ENCODE measurements around the gene TMEFF2.

The TMEFF2 gene

DNA sequence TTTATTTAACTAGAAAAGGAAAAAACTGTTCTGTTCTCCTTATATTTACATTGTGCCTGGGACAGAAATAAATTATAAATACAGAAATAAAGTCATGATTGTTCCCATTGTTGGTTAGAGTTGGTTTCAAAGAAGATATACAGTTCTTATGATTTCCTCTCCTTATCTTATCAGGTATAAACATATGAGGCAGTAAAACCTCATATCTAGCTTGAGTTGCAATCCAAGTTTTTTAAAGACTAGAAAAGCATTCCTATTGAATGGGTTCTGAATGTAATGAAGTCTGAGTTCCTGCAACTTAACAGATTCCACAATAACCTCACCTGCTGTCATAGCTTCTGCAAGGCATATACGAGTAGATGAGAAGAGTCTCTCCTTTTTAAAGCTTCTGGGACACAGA is 233.2 kb downstream of the TMEFF2 start:
- DNase-seq (ENCODE audit: low spot score), result no peak

DNA sequence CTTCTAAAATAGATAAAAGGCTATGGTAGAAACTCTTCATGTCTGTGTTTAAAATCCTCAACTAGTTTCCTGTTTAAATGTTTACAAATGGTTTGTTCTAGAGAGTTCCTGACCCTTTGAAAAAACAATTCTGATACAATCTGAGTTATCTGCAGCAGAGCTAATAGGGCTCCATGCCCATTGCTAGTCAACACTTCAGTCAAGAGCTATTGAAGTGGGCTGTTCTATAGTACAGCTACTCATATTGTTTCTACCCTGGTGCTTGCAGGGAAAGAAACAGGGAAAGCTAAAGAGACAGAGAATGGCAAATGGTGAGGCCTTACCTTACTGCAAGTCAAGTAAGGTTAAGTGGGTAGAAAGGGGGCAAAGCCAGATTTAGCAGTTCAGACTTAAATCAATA is 235.5 kb downstream of the TMEFF2 start:
- no peak for DNase-seq (ENCODE audit: low spot score)

DNA sequence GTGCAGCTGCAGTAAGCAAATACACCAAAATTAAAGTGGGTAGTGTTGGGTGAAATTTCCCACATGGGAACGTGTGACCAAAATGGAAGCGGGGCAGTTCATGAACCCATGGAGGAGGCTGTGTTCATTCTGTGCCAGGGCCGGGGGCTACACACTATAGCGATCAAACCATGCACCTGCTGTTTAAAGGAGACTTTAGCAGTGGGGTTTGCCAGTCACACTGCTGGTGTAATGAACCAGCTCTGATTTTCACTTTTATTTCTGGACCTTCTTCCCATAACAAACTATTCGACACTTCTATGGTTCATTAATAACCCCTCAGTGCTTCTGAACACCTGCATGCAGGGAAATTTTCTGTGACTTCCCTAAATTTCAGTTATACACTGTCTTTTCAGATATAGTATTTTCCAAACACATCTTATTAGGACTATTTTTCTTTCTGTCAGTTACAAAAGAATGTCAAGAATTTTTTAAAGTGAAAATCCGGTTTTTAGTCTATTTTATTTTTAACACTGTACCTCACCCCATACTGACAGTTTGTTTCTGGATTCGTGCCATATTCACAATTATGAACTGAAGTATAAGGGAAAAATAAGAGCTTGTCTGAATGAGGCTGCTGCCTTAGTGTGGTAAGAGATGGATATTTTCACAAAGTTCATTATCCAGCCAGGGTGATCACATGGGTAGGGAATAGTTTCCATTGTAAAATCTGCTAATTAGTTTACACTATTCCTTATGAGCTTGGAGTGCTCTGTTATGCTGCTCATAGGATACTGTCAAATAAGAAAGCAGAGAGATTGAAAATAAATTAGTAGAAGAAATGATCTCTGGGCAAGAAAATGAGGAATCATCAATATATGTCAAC is 236.5 kb downstream of the TMEFF2 start:
- no peak for DNase-seq (ENCODE audit: low spot score)

DNA sequence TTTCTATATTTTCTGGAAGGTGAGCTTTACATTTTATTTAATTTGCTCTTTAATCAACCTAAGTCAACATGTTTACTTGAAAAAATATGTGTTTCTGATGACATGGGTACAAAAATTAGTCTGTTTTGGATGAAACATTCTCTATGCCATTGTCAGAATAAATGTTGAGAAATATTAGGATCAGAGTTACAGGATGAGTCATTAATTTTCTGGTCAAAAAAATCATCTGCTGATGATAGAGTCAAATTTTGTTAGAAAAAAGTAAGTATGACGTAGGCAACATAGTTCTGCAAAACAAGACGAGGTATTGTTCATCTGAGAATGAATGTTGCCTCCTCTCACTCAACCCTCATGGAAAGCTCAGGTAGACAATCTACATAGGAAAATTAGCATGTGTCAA is 240.3 kb downstream of the TMEFF2 start:
- DNase-seq (ENCODE audit: low spot score), result peak; percentile 28

DNA sequence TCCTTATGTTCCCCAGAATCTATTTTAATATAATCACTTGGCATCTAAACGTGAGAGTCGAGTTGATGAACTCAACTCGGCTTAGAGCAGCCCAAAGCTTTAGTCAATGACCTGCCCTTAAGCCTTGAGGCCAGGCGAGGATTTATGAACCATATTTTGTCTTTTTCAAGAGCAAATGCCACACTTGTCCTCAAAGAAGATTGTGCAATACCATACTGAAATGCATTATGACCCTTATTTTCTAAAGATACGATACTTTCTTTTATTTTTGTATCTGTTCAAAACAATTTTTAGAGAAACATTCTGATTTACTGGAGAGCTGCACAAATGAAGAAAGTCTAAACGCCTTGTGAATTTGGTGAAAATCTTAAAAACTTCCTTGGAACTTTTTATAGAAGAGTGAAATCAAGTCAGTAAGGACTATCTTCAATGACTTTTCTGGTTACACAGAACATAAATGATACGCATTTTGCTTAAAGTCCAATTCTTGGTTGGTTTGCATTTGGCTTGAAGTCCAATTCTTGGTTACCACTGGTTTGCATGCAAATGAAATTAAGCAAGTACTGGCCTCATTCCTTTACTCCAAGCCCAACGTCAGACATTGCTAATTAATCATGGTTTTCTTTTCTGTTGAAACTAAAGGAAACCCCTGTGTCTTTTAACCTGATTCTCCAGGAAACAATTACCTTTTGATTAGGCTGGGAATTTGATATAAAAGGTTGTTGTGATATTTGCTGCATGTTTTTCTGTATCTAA is 242.0 kb downstream of the TMEFF2 start:
- DNase-seq (ENCODE audit: low spot score), result no peak

DNA sequence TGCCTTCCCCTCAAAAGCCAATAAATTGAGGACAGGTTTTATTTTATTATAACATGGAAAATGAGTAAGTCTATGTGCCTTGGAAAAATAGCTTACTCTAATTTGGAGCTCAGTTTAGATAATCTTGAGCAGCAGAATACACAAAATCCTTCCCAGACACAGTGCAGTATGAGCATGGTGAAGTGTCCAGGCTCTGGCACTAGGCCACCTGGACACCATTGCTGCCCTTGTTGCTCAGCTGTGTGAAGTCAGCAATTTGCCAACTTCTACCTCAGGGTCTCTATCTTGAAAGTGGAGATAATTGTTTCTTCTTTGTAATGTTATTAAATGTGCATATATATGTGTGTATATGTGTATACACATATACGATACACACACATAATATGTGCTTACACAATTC is 242.9 kb downstream of the TMEFF2 start:
- DNase-seq (ENCODE audit: low spot score), result no peak

DNA sequence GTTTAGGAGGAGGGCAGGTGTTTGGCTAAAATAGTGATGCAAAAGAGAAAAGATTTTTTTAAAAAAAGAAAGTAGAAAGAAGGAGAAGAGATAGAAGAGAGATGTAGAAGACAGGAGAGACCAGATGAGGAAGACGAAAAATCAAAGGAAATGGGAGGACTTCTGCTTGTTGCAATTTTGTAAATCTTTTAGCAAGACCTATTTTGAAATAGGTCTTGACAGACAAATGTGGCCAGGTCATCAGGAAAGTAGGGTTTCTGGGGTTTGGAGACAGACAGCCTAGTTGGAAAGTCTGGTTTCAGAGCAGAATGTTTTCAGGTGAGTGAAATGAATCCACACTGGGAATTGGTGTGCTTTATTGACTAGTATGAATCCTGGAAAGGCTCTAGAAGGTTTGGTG is 243.4 kb downstream of the TMEFF2 start:
- no peak for DNase-seq (ENCODE audit: low spot score)

DNA sequence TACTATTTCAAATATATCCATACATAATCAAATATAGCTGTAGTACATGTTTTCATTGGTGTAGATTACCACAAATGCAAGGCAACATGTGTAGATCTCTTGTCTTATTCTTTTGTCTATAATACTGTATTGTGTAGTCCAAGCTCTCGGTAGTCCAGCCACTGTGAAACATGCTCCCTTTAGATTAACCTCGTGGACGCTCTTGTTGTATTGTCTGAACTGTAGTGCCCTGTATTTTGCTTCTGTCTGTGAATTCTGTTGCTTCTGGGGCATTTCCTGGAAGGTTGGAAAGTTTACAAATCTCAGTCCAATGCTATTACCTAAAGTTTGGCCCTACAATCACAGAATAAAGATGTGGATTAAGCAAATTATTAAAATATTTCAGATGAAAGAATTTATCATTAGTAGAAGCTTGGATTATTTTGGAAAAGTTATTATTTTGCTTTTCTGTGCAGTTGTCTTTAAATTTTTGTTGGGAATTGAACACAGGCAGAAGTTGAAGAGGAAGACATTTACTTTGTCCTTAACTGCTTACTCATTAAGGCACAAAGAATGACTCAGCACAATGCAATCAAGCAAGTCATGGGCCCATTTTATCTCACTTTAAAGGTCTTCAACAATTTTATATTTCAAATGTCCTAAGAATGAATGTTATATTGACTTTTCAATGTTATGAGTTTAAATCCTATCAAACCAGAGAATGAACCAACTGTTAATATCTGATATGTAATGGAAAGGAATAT is 244.4 kb downstream of the TMEFF2 start:
- DNase-seq (ENCODE audit: low spot score), result peak; percentile 34

DNA sequence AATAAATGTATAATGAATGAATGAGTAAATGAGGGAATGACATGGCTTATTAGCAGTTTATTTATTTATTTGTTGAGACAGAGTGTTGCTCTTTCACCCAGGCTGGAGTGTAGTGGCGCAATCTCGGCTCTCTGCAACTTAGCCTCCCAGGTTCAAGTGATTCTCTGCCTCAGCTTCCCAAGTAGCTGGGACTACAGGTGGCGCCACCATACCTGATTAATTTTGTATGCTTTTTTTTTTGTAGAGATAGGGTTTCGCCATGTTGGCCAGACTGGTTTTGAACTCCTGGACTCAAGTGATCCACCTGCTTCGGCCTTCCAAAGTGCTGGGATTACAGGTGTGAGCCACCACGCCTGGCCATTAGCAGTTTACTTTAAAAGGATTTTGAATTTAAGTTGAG is 247.5 kb downstream of the TMEFF2 start:
- no peak for DNase-seq (ENCODE audit: low spot score)

DNA sequence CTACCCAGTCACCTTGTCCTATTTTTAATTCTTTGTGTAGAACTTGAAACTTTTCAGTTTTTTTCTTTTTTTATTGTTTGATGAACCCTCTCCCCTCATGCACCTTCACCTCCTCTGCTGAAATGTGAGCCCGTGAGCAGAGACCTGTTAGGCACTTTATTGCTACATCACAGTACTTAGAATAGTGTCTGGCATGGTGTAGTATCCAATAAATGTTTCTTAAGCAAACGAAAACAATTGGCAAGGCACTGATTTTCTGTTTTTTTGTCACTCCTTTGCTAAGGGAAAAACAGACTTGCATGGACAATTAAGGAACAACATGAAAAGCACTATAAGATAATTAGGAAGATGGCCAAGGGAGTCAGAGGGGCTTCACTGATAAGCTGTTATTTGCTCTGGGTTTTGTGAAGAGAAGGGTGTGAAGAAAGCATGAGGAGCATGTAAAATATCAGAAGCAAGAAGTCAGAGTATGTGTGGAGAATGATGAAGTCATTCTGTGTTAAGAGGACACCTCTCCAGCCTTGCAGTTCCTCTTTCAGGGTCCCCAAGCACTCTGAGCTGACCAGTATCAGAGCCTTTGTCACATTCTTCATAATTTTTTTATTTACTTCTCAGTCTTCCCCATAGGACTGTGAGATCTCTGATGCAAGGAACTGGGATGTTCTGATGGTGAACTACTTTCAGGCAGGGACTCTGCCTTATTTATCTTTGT is 248.1 kb downstream of the TMEFF2 start:
- DNase-seq (ENCODE audit: low spot score), result no peak

DNA sequence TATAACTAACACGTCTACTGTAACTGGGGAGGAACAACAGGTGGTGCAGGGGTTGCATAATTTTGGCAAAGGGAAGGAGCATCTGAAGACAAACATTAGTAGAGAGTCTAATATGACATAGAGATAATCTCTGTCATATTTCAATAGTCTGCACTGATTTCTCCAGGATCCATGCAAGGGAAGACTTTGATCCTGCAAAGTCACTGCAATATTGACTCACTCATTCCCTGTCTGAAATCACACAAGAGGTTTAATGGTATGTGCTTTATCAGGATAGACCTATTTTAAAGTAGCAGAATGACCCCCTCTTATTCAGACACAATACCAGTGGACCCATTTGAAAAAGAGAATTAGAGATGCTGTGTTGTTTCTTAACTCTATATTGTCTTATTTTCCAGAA is 249.1 kb downstream of the TMEFF2 start:
- no peak for DNase-seq (ENCODE audit: low spot score)

DNA sequence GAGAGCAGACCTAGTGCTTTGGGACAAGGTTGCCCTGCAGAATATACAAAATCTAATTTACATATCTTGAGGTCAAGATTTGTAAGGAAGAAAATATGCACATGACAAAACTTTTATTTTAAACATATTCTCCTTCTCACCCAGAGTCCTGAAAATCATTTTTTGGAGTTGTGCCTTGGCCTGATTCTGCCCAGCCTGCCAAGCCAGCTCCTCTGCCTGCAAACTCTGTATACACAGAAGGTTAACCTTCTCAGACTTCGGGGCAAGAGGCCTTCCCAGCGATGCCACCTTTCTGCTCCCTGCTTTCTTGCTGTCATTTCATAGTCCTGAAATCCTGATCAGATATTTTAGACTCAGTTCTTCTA is 252.0 kb downstream of the TMEFF2 start:
- DNase-seq (ENCODE audit: low spot score), result no peak

DNA sequence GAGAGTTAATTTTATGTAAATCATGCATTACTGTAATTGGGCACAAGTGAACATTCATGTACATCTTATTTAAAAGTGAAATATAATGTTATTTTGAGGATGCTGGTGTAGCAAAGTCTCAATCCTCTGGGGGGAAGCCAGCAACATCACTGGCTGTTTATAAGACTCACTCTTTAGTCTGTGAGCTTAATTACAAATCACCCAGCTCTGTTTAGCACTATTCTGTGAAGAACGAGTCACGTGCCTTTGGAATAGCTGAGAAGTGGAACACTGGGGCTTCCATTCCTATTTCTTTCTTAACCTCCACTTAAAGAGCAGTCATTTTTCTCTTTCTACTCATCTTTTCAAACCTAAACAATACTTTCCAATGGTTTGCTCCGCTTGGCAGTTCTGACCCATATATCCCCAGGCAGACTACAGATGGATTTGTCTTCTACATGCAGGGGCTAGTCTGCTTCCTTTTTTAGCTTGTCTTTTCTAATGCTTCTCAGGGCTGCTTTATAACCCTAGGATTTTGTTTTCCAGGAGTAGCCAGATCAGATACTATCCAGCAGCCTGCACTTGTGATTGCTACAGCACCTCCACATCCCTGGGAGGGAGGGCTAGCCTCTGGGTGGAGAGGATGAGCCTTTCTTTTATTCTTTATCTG is 252.5 kb downstream of the TMEFF2 start:
- peak; percentile 7 for DNase-seq (ENCODE audit: low spot score)

DNA sequence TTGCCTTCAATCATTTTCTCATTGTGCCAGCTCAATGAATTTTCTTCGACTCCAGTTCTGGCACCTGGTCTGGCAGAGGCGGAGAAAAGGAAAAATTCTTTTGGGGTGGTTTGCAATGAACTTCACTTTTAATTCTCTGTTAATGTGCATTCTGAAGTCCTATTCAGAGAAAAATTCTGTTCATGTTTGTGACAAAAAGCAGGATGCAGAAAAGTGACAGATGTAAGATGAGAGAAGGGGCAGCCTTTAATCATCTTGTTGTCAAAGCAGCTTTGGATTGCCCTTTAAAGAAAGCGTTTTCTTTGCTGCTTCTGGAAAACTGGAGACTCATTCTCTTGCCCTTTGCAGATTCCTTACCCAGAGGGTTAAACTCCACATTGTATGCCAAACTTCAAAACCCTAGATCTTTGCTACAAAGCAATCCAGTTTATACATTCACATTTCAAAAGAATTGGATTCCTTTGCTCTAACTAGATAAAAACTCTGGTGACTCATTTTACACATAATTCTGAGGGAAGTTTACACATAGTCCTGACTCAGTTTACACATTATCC is 253.3 kb downstream of the TMEFF2 start:
- DNase-seq (ENCODE audit: low spot score), result no peak

DNA sequence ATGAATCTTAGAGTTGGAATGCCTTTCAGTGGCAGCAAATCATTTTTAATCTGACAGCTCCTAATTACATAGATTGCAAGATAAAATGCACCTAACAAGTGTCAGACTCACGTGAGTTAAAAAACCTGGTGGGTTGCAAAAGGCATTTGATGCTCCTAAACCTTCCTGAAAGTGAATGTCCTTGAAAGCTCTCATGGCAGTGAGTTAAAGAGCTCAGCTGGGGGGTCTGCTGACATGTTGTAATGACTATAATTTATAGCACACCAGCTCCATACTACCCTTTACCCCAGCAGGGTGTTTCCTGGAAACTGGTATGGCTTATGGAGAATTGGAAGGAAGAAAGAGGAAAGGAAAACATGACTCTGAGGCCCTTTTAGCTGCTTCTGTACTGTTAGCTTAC is 256.0 kb downstream of the TMEFF2 start:
- no peak for DNase-seq (ENCODE audit: low spot score)

DNA sequence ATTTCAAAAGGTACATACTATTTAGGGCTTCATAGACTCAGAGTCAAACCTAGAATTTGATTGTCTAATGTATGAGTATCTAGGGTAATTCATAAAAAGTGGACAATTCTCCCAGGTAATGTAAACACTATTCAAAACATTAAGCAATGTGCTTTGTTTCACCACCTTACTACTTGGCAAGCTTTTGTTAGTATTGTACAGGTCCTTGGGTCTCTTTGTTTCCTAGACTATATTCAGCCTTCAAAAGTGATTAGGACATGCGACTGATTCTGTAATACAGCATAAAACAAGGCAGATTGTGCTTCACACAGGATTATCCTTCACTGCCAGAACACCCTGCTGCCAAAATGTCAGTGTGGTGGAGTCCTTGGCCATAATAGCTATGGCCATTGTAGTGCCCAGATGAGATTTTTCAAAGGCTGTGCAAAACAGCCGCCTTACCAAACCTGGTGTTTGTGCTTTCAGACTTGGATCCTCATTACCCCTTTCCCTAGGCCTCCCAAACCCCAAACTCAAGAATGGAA is 257.8 kb downstream of the TMEFF2 start:
- no peak for DNase-seq (ENCODE audit: low spot score)

DNA sequence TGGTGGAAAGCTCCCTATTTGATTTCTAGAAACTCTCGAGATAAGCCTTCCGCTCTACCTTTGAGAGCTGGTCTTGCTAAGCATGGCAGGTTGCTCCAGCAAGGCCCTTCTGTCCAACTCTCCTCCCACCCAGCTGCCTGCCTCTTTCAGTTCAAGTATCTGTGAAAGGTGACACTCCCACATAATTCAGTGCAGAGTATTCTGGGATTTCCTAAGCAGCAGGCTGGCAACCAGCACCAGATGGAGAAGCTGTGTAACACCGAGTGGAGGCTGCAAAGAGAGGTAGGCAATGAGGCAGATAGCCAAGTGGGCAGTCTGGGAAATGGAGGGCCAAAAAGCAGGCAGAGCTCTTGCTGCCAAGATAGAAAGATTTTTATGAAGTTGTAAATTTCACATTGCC is 259.5 kb downstream of the TMEFF2 start:
- DNase-seq (ENCODE audit: low spot score), result no peak

DNA sequence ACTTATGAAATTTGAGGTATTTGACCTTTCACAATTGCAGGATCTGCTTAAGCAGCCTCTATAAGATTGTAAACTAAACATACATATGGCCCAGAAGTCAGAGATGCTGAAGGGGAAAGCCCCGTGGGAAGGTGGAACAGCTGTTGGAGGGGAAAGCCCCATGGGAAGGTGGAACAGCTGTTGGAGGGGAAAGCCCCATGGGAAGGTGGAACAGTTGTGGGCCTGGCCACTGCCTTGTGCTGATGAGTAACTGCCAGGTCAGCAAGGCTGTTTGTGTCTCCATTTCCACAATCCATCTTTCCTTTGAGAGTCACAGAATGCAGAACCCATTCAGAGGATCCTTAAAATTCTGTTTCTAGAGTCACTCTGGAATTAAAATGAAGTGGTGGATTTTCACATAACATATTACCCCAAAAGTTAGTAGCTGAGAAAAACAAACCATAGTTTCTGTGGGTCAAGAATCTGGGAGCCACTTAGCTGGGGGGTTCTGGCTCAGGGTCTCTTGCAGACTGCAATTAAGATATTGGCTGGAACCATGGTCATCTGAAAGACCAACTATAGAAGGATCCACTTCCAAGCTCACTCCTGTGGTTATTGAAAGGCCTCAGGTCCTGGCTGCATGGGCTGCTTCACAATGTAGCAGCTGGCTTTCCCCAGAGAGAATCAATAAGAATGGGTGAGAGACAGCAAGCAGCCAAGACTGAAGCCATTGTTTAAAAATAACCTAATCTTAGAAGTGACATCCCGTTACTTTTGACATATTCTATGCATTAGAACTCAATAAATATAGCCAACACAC is 261.2 kb downstream of the TMEFF2 start:
- DNase-seq (ENCODE audit: low spot score), result no peak

DNA sequence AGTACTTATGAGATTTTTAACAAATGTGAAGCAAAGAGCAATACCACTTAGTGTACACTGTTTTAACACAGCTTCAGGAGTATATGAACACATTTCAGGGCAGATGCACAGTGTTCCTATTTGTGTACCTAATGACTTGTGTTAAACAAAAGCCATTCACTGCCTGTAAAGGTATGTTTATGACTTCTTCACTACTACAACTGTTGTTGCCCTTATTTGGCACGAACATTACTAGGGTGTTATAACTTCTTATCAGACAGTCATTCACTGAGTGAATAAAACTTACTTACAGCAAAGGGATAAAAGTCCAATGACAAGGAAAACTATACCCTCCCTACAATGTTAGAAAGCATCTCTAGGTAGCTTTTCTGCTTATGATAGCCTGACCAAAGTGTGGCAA is 262.4 kb downstream of the TMEFF2 start:
- DNase-seq (ENCODE audit: low spot score), result no peak

DNA sequence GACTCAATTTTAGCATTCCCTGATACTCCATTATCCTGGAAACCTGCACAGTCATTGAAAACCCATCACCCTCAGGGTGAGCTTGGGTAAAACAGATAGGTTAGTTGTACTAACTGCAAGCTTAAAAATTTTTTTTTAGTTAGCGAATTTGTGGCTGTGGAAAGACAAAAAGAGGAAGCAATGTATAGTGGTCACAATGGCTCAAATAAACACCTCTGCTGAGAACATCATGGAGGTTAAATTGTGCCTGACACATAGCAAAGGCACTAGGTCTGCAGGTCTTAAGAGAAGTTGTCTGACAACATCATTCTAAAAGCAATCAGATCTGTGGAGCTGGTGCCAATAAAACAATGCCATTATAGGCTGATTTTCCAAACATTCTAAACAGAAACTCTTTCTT is 263.4 kb downstream of the TMEFF2 start:
- DNase-seq (ENCODE audit: low spot score), result no peak

Data from GM03348 (cell line).